GM21786 (cell line): ENCODE data around the gene CDC45.

Experiments
- ATAC-seq: cut with Tn5 transposase; IDR thresholded peaks from one replicate; pipeline ENCODE4 v1.9.1; 2021; ENCODE audit not compliant: unreplicated experiment

CDC45 gene

DNA sequence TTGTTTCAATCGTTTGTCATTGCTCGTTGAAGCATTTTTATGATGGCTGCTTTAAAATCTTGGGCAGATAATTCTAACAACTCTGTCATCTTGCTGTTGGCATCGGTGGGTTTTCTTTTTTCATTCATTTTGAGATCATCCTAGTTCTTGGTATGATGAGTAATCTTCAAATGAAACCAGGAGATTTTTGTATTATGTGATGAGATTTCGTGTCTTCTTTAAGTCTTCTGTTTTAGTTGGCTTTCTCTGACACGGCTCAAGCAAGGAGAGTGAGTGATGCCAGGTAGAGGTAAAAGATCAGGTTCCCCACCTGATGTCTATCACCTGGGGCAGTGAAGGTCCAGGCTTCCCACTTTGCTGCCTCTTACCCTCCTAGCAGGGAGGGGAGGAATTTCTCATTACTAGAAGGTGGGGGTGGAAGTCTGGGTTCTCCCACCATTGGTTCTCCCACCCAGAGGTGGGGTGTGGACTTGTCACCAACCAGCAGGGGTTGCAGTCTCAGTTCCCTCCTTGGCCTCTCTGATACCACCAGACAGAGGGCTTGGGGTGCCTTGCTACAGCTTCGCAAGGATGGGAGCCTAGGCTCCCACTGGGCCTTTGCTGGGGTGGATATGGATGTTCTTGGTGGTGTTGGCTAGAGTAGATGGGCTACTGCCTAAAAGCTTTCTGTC lies 12.9 kb downstream of the CDC45 start:
- ATAC-seq, result no peak

DNA sequence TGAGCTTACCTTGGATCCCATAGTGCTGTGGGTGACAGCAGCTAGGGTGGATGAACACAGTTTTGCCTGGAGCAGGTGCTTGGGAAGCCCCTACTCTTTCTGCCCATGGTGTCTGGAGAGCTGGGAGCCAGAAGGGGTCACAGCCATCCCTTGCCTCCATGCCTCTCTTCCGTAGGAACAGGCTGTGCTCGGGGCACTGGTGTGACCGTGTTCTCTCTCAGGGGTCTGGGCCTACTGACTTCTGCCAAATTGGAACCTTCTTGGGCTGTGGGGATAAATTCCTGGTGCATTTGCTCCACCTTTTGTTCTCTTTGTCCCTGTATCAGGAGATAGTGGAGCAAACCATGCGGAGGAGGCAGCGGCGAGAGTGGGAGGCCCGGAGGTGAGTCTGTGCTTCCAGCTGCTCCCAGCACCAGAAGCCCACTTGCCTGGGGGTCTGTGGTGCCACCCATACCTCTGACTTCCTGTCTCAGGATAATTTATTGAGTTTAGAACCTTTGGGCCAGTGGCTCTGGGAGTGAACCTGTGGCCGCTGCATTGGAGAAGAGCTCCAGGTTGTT lies 14.4 kb downstream of the CDC45 start:
- ATAC-seq, result no peak

DNA sequence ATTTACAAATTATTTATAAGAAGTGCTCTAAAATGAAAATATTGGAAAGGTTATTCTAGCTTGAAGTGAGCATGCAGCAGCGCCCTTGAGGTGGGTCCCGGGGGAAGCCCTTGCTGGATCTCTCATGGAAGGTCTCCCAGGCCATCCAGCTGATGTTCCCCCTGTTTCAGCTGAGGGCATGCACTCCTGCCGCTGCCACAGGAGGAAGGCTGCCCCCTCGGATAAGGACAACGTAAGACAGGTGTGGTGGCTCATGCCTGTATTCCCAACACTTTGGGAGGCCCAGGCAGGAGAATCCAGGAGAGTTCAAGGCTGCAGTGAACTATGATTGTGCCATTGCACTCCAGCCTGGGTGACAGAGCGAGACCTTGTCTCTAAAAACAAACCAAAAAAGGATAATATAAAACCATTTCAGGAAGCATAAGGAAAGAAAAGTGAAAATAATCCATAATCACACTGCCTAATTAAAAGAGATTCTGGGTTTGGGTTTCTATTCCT lies 15.0 kb downstream of the CDC45 start:
- ATAC-seq, result no peak

DNA sequence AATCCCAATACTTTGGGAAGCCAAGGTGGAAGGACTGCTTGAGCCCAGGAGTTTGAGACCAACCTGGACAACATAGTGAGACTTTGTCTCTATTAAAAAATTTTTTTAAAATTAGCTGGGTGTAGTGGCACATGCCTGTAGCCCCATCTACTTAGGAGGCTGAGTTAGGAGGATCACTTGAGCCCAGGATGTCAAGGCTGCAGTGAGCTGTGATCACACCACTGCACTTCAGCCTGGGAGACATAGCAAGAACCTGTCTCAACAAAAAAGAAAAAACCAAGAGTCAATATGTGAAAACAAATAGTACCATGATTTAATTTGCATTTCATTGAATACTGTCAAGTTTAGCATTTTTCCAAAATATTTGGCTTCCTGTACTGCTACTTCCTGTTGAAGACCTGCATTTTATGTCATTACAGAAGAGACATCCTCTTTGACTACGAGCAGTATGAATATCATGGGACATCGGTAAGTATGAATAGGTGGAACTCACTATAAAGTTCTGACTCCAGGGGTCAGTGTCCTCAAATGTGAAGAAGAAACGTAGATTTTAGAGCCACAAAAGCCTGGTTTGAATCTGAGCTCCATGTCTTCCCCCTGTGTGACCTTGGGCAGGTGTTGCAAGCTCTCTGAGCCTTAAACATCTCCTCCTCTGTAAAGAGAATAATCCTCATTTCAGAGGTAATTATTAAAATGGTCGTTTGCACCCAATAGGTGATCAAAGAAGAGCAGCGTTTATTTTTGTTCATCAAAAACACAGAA lies 16.0 kb downstream of the CDC45 start:
- no peak for ATAC-seq

DNA sequence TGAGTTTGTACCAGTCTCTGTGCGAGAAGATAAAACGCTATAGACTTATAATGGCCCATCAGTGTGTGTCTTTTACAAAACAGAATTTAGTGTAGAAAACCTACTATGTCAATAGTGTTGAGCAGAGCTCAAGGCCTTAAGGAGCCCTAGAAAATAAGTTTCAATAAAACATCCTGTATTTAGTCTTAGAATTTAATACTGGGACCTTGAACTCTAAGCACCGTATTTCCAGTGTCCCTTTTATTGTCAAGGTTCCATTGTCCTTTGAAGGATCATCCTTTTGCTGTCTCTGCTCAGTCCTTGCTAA lies 16.6 kb downstream of the CDC45 start:
- ATAC-seq, result no peak

GRCh38 chr22:19497245-19497644 lies 17.5 kb downstream of the CDC45 start:
- no peak for ATAC-seq

DNA sequence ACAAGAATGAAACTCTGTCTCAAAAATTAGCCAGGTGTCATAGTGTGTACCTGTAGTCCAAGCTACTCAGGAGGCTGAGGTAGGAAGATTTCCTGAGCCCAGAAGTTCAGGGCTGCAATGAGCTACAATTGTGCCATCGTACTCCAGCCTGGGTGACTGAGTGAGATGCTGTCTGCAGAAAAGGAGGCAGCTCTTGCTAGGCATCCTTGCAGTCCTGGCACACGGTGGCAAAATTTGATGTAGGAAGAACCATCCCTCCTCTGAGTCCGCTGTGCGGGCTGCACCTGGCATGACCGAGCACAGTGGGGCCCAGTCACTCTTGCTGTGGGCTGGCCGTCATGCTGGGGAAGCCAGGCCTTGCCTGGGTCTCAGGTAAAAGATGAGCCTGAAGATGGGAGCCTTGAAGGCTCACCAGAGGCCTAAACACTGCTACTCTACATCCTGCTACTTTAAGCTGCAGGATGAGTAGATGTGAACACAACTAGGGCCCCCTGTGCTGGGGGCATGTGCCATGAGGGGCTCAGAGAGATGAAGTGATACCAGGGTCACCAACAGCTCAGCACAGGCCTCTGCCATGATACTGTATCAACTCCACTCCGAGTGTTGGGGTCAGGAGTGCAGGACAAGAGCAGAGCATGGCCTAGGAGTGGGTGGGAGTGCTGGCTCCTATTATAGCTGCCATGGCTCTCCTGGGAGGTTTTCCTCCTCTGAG lies 18.6 kb downstream of the CDC45 start:
- ATAC-seq, result no peak

DNA sequence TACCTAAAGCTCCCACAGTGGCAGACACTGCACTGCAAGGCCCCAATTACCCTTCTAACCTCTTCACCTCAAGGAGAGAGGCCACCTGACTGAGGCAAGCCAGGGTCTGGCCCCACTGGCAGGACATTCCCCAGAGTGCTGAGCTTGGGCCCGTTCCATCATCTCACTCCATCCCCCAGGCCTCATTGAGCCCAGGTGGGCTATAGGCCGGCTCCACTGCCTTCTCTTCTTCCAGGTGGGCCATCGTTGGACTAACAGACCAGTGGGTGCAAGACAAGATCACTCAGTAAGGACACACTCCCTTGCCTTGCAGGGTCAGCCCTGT lies 19.1 kb downstream of the CDC45 start:
- ATAC-seq, result no peak

- ATAC-seq, result no peak
Measured at GRCh38 chr22:19499236-19499879, 19.6 kb downstream of the CDC45 start.

- ATAC-seq, result no peak
Measured at GRCh38 chr22:19499880-19500242, 20.1 kb downstream of the CDC45 start.

GRCh38 chr22:19501897-19502447 lies 22.3 kb downstream of the CDC45 start:
- ATAC-seq, result no peak

- no peak for ATAC-seq
Measured at GRCh38 chr22:19503367-19503766, 23.6 kb downstream of the CDC45 start.

DNA sequence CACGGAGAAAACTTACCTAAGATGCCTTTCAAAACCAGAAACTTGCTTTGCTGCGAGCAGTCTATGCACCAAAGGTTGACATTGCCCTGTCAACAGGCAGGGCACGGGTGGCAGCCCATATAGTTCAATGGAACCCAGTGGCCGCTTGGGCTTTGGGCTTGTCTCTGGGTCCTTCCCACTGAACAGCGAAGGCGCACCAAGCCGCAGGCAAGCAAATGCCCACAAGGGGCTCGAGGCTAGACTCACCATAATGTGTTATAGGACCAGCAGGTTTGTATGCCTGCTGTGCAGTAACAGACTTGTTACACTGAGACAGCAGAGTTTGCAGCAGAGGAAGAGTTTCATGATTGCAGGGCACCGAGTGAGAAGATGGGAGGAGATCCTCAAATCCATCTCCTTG lies 24.1 kb downstream of the CDC45 start:
- no peak for ATAC-seq

- no peak for ATAC-seq
Measured at GRCh38 chr22:19504900-19505734, 25.4 kb downstream of the CDC45 start.

DNA sequence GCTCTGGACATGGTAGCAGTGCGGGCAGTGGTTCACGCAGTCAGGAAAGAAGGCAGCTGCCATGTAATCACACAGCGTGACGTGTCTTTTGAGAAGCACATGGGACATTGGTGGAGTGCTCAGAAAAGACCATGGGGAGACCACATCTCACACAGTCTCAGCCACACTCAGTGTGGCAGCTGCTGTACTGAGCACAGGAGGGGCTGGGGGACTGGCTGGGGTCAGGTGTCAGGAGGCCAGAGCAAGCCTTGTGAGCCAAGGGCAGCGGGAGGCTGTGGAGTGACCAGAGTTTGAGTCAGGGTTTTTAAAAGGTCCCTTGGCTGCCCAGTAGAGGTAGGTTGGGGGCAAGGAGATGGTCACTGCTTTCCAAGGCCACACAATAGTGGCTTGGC lies 26.0 kb downstream of the CDC45 start:
- ATAC-seq, result no peak

- ATAC-seq, result no peak
Measured at GRCh38 chr22:19506212-19506611, 26.5 kb downstream of the CDC45 start.

DNA sequence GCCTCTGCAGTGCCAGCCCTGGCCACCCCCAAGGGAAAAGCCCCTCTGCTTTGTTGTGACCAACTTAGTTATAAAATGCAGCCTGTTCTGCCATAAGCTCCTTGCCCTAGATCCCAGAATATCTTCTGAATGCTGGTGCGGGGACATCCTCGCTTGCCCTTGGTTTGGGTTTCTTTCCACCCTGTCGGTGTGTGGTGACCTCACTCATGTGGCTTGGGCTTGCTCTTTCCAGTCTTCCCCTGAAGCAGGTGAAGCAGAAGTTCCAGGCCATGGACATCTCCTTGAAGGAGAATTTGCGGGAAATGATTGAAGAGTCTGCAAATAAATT lies 27.8 kb downstream of the CDC45 start:
- no peak for ATAC-seq

DNA sequence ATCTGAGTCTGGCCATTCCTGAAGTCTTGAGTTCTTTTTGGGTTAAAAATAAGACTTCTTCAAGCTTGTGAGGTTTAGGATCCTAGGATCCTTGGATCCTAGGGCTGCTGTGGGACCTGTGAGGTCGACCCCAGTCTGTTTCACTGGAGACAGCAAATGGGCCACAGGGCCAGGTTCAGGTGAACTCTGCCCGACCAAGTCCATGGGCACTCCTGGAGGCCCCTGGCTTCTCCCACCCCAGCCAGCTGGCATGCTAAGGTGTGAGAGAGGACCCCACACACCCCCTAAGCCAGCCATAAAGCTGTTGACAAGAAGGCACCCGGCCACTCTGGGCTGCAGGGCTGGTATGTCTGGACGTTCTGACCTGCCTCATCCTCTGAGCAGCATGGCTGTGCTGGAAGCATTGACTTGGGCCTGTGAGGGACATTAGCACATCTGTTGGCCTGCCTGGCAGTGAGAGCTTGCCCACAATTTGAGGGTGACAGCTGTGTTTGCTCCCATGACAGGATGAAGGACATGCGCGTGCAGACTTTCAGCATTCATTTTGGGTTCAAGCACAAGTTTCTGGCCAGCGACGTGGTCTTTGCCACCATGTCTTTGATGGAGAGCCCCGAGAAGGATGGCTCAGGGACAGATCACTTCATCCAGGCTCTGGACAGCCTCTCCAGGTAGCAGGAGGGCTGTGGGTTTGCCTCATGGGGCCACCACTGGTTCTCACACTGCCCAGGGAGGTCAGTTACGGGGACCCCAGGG lies 28.5 kb downstream of the CDC45 start:
- no peak for ATAC-seq

- ATAC-seq, result no peak
Measured at GRCh38 chr22:19509191-19509590, 29.5 kb downstream of the CDC45 start.

GRCh38 chr22:19509923-19510322 lies 30.2 kb downstream of the CDC45 start:
- ATAC-seq, result no peak
